GM18507 (cell line): ENCODE results near the gene NUAK2.

ENCODE experiments used
- DNase-seq: peaks from one replicate; pipeline ENCODE4 v3.0.0; 2011; ENCODE audit warnings: low read depth; ENCODE audit not compliant: insufficient read length; ENCODE audit errors: extremely low spot score
- FAIRE-seq: peaks from 2 replicates; lab custom pipeline; 2011; peaks lifted over from hg19 to GRCh38; lab: Jason Lieb, UNC

The NUAK2 gene

DNA sequence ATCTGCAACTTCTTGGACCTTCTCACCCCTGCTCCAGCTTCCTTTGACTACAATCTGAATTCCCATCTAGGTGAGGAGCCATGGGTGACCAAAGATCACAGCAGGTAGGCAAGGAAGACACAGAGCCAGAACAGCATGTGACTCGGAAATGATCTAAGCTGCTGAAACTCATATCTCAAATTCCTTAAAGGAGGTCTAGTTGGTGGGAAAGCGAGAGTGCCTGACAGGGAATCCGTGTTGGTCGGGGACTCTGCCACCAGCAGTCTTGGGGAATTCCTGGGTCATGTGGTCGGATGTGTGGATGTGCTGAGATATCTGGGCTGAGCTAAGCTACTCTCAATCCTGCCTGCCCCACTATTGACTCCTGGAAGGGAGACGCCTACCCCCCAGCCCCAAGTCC lies 3.2 kb upstream of the NUAK2 start:
- FAIRE-seq (no peak), DNase-seq (no peak)

DNA sequence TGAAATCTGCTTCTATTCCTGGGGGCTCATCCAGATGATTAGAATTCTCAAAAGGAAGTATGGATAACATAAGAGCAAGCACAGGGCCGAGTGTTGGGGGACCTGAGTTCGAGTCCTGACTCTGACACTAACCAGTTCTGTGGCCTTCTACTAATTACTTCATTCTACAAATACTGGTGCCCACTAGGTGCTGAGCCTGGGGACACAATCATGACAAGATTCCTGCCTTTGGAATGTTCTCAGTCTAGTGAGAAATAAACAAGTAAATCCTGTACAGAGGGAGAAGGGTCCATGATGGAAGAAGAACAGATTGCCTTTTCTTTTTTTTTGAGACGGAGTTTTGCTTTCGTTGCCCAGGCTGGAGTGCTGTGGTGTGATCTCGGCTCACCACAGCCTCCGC lies 2.2 kb upstream of the NUAK2 start:
- no peak for DNase-seq
- FAIRE-seq, result no peak

DNA sequence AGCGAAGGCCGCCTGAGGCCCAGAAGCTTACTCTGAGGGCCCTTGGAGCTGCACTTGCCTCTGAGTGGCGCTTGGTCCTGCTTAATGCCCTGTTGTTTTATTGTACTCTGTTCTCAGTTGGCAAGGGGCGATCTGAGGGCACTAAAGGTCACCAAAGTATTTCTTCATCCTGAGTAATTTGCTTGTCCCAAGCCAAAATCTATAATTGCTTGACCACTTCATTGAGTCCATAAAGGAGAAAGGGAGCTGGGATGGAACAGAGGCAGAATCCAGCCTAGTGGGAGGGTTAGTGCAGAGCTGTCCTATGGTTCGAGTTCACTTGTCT lies 376 bp upstream of the NUAK2 start:
- DNase-seq (no peak), FAIRE-seq (no peak)

DNA sequence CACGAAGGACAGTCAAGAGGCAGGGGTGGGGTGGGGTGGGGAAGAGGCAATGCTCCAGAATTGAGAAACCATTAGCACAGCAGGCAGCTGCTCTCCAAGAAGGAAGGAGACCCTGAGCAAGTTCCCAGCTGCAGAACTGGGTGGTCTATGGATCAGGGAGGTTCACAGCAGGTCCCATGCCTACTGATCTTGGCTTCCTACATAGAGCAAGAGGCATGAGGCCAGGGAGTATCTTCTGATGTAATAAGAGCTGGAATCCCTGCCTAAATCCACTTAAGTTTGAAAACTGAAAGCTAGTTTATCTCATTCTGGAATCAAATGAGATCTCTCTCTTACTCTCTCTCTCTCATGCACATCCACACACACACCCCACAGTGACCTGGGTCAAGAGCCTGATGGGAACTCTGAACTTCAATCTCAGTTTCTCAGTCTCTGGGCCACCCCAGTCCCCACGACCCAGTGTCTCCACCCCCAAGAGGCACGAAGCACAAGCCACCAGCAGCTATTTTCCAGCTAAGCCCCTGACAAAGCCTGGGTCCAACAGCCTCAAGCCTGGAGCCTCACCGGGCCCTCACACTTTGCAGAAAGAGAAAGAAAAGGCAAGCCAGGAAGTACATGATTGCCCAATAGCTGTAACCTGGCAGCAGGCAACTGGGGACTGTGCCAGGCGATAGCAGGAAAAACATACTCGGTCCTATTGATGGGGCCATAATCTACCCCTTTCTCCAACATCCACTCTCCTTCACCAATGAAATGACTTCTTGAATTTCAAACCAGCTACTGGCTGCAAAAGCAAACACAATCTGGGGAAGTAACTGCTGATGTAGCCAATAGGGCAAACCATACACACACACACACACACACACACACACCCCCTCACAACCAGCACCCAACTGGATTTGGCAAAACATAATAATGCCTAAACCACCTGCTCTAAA lies 2.2 kb downstream of the NUAK2 start:
- FAIRE-seq, result no peak
- no peak for DNase-seq

DNA sequence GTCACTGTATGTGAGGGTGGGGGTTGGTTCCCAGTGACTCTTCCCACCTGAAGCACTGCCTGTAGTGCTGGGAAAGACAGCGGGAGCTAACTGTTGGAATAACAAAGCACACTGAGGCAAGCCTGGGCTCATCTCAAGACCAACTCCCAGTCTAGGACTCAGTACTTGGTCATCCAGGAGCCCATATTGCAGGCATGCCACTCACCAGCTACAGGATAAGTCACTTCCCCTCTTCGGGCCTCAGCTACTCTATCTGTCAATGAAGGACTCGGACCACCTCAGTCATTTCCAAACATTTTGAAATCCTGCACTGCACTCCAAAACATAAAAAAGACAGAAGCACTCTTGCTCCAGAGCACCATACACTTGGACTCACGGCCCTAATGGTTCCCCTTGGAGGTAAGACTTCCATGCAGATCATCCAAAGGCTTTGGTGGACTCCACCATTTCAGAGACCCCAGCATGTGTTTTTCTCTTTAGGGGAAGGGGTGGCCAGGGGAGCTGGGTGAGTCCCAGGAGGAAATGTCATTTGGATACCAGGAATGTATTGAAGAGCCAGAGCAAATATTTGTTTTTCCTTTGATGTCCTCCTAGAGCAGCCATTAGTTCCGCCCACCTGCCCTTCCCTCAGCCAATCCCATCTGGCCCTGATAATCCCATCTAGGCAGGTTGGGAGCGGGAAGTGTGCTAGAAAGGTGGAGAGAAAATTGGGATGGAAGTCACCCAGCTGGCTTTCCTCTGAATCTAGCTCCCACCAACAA lies 3.1 kb downstream of the NUAK2 start:
- FAIRE-seq, result no peak
- no peak for DNase-seq

DNA sequence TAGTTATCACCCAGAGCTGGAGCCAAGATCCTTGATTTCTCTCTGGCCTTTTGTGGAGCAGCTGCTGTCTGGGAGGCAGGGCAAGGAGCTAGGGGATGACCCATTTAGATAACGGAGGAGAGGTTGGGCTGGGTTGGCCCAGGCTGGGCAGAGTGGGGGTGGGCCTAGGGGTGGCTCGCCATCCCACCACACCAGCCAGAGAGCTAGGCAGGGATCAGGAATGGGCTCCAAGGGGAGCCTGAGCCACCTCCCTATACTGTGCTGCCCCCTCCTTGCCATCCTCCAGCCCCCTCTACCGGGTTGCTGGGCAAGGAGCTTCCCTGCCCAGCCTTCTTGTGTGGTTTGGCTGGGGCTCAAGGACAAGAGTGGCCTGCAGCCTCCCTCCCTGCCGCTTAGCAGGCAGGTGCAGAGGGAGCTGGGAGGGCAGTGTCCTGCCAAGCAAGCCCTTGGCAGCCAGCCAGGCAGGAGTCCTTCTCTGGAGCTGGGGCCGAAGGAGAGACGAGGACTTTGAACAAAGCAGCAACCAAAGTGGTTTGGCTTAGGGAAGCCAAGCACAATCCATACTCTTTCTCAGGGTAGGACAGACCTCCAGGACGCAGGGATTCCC lies 4.1 kb downstream of the NUAK2 start:
- DNase-seq (no peak), FAIRE-seq (no peak)

DNA sequence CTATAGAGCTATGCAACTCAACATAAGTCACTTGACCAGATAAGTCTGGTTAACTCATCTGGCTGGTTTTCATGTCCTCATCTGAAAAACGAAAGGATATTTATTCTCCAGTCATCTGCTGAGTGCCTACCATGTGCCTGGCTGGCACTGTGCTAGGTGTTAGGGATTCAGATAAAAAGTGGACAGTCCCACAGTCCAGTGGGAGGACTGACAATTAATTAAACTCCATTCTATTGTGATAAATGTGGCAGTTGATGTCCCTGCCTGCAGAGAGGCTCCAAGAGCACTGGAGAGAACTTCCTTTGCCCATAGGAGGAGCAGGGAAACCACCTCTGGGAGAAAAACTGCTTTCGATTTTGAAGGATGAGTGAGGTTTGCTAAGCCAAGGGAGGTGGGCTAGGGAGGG lies 5.4 kb downstream of the NUAK2 start:
- DNase-seq, result no peak
- FAIRE-seq, result no peak

DNA sequence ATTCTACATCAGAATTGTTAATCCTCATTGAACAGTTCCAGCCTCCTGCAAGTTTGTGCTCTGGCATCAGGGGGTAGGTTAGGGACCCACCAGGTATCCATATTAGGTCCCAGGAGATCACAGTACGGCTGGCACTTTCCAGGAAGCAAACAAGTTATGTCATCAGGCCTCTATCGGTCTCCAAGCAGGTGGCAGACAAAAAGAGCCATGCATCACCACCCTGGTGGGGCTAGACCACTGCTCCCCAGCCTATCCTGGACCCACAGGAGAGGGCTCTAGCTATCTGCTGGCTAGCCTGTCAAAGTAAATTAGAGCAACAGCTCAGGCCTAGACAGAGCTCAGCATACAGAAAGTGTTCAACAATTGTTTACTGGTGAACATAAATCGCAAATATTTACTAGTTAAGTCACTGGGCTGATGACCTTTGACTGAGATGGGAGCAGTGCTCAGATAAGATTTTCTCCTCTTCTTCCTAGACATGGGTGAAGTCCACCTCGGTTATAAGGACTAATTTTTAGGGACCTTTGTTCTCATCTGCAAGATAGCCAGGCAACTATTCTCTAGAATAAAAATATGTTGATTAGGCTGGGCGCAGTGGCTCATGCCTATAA lies 6.4 kb downstream of the NUAK2 start:
- FAIRE-seq, result no peak
- no peak for DNase-seq

DNA sequence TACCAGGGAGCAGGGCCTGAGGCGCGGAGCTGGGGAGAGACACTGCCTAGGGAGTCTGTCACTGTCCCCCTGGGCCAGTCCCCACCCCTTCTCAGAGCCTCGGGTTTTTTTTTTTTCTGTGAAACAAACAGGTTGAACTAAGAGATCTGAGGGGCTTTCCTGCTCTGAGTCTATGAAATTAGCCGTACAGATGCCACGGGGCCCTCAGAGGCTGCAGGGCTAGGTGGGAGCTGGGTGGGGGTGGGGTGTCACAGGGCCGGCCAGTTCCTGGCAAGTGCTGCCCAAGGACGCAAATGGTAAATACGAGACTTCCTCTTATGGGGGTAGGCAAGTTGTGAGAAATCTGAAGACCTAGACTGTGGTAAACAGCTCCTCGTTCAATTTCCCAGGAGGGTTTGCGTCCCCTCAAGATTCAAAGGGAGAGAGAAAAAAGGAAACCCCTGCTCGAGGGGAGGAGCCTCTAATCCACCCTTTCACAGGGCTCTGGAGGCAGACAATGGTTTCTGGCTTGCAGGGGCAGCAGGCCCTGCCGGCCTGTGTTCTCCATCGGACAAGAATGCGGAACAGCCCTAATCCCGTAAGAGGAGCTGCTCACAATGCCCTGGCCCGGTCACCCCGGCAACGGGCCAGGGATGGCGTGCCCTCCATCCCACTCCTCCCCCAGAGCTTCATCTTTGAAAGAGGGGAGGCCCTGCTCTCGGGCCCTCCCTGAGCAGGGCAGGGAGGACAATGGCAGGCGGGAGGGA lies 7.8 kb downstream of the NUAK2 start:
- no peak for FAIRE-seq

DNA sequence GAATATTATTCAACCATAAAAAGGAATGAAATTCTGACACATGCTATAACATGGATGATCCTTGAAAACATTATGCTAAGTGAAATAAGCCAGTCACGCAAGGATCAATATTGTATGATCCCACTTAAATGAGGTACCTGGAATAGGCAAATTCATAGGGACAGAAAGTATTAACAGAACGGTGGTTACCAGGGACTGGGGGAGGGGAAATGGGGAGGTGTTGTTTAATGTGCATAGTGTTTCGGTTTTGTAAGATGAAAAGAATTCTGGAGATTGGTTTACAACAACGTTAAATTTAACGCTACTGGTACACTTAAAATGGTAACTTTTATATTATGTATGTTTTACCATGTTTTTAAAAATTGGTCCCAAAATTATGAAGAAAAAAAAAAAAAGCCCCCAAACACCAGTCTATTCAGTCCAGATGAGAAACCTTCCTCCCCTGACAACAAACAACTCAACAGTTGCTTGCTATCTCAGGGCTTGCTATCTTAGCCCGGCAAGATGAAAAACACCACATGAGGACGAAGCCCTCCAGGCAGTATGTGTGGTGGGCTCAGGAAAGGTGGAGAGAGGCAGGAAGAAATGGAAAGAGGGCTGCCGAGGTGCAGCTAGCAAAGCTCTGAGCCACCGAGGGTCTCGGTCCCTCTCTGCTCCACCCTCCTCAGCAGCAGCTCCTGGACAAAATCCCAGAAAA lies 8.5 kb downstream of the NUAK2 start:
- no peak for FAIRE-seq
- no peak for DNase-seq

More for the DNA sequence above, 7.8 kb downstream of the NUAK2 start:
- no peak for DNase-seq

DNA sequence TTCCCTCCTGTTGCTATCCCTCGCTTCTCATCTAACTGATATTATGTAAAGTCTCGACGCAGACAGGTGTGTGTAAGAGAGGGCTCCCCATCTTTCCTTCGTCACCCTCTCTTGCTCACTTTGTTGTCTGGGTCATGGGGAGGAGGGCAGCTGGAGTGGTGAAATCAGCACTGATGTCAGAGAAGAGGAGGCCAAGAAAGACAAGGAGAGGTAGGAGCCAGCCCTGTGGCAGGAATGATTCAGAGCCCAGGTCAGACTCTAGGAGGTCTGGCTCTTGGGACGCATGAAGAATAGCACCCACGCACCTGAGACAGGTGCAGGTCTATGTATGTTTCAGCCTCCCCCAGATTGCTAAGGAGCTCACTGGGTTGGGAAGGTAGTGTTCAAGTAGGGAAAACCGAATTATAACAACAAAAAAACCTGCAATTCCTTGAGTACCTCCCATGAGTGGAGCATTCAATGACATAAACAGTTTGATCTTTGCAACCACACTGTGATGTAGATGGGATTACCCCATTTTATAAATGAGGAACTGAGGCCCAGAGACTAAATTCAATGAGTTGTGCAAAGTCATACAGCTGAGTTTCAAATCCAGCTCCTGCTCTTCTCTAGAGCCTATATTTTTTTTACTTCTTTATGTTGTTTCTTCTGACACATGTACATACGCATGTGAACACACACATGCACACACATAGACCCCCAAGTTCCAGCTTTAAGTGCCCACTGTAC lies 10.4 kb downstream of the NUAK2 start:
- no peak for DNase-seq
- FAIRE-seq, result no peak

DNA sequence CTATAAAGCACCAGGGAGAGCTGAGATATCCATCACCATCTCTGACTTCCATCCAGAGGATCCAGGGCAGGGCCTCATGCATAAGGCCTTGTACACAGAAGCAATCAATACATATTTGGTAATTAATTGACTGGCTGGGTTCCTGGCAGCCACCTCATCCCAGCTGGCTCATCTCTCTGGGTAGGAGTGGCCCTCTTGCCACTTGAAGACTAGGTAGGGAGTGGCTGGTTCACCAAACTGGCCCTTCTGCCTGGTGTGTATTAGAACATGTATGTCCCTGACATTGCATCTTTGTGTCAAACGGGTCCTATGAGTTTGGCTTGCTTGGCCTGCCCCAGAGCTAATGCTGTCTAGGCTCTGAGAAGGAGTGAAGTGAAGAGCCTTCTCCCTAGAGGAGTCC lies 11.8 kb downstream of the NUAK2 start:
- DNase-seq (no peak), FAIRE-seq (no peak)

DNA sequence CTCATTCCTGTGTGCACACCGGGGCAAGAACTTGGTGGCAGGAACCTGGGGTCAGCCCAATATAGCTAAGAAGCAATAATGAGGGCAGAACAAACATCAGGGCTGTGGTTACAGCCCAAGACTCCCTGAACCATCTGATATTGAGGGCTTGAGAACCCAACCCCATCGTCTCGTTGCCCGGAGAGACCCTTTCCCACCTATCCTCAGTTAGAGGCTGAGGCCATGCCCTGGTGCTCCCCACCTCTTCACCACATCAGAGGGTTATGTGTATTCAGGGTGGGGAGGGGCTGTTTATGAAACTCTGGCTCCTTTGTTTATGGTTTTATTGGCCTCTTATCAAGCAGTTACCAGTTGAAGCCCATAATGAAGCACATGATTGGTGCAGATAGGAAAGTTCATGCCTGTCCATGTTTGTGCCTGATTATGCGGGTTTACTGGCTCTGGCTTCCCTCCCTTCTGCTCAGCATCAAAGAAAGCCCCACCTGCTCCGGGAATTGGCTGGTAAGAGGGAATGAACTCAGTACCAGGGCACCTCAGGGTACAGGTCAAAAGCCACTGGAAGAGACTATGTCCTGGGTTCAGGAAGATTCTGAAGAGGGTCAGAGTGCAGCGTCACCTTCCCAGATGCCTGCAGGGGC lies 14.5 kb downstream of the NUAK2 start:
- no peak for FAIRE-seq

DNA sequence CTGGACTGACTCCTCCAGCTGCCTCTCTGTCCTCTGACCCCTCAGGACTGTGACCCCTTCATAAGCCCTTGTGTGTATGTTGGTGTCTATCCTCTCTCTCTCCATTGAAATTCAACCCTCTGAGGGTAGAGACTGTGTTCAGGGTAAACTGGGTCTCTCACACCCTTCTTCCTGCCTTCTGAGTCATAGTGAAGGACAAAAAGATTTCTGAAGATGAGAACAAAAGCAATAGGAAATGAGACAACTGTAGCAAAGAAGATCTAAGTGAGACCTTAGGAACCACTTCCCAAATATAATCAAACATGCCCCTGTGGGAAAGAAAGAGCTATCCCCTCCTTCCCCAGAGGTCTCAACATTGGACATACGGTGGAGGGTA lies 16.9 kb downstream of the NUAK2 start:
- FAIRE-seq (no peak), DNase-seq (no peak)

More for the DNA sequence above, 14.5 kb downstream of the NUAK2 start:
- DNase-seq, result no peak

DNA sequence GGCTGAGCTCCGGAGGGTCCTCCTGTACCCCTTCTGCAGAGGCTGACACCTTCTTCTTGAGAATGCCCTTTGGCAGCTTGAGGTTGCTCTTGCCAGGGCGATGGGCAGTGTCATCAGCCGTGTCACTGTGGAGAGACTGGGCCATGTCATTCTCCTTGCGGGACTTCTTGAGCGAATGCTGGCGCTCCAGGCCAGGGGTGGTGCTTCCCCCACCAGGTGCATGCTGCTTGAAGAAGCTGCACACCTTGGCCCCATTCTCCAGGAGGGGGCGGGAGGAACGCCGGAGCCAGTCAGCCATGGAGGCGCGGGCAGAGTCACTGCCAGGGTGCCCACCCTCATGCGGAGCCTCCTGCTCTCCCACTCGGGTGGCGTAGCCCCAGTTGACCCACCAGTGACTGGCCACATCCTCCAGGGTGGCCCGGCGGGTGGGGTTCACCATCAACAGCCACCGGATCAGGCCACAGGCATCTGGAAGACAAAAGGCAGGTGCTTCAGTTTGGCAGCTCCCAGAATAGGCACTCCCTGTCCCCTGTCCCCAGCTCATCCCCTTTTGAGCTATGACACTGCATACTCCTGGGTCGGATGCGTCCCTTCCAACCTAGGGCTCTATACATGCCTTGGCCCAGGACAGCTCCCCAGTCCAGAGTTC lies 17.4 kb downstream of the NUAK2 start:
- DNase-seq, result no peak
- FAIRE-seq, result no peak

DNA sequence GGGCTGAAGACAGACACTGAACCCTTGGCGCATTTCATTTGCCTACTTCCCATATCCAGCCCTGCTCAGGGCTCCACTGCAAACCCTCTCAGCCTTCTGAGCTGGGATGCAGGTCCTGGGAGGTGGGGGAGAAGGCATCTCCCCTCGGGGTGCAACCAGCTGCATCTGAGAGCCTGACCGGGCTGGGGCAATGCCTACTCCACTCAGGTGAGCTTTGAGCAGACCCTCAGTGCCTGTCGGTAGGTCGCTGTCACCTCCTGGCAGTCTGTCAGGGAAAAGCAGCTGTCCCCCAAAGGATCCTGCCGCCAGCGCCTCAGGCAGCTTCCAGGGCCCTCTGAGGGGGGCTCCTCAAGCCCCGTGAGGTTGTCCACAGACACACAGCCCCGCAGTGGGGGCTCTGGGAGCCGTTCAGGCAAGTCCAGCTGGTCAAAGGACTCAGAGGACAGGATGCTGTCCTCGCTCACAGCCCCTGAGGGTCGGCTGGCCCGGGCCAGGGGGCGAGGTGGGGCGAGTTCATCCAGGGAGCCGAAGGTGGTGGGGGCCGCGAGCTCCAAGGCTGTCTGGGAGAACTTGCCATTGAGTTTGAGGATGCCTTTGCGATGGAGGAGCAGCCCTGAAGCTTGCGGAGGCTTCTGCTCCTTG lies 18.2 kb downstream of the NUAK2 start:
- DNase-seq, result no peak
- FAIRE-seq, result no peak
